NB4 (cell line): ENCODE data around the gene ZC3H8.

Source experiments
- CTCF ChIP-seq: IDR thresholded peaks from one replicate; pipeline ENCODE4 v1.5.1; 2012; ENCODE audit warnings: low read depth, low read length
- MYC ChIP-seq: IDR thresholded peaks from 2 replicates; pipeline ENCODE4 v1.6.1; 2011; ENCODE audit warnings: low read depth, low read length
- TF ChIP-seq, protein P1 (sequence below): IDR thresholded peaks from 2 replicates; pipeline ENCODE4 v1.6.1; 2011; ENCODE audit warnings: low read depth, low read length

GRCh38 chr2:112220831-112221230 is 34.0 kb downstream of the ZC3H8 start:
- TF ChIP-seq CTCF (no peak), MYC (no peak)
- TF ChIP-seq, protein P1, sequence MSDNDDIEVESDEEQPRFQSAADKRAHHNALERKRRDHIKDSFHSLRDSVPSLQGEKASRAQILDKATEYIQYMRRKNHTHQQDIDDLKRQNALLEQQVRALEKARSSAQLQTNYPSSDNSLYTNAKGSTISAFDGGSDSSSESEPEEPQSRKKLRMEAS, result no peak
